LHCN-M2 (cell line): Measurements from ENCODE around the gene GJC2. TPM values are rescaled to one million over a fixed set of nuclear protein-coding genes. Genes with fewer than 3 reads are reported as not detected.

Source experiments
- DNase-seq: peaks from one replicate; pipeline ENCODE4 v3.0.0-alpha.2; 2012; ENCODE audit warnings: low read depth
- total RNA-seq: library from RNA; depleted of rRNA; stranded (reverse); fragments of >200 nt; gene quantifications from 2 replicates; pipeline ENCODE4 v1.2.3, GENCODE V29; 2014

The GJC2 gene
- total RNA-seq, 1 experiment from 2014 or later: 0.63 TPM

DNA sequence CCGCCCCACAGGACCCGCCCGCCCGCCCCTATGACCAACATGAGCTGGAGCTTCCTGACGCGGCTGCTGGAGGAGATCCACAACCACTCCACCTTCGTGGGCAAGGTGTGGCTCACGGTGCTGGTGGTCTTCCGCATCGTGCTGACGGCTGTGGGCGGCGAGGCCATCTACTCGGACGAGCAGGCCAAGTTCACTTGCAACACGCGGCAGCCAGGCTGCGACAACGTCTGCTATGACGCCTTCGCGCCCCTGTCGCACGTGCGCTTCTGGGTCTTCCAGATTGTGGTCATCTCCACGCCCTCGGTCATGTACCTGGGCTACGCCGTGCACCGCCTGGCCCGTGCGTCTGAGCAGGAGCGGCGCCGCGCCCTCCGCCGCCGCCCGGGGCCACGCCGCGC, 8.0 kb downstream of the GJC2 start:
- no peak for DNase-seq

DNA sequence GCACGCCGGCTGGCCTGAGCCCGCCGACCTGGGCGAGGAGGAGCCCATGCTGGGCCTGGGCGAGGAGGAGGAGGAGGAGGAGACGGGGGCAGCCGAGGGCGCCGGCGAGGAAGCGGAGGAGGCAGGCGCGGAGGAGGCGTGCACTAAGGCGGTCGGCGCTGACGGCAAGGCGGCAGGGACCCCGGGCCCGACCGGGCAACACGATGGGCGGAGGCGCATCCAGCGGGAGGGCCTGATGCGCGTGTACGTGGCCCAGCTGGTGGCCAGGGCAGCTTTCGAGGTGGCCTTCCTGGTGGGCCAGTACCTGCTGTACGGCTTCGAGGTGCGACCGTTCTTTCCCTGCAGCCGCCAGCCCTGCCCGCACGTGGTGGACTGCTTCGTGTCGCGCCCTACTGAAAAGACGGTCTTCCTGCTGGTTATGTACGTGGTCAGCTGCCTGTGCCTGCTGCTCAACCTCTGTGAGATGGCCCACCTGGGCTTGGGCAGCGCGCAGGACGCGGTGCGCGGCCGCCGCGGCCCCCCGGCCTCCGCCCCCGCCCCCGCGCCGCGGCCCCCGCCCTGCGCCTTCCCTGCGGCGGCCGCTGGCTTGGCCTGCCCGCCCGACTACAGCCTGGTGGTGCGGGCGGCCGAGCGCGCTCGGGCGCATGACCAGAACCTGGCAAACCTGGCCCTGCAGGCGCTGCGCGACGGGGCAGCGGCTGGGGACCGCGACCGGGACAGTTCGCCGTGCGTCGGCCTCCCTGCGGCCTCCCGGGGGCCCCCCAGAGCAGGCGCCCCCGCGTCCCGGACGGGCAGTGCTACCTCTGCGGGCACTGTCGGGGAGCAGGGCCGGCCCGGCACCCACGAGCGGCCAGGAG, 8.6 kb downstream of the GJC2 start:
- no peak for DNase-seq

DNA sequence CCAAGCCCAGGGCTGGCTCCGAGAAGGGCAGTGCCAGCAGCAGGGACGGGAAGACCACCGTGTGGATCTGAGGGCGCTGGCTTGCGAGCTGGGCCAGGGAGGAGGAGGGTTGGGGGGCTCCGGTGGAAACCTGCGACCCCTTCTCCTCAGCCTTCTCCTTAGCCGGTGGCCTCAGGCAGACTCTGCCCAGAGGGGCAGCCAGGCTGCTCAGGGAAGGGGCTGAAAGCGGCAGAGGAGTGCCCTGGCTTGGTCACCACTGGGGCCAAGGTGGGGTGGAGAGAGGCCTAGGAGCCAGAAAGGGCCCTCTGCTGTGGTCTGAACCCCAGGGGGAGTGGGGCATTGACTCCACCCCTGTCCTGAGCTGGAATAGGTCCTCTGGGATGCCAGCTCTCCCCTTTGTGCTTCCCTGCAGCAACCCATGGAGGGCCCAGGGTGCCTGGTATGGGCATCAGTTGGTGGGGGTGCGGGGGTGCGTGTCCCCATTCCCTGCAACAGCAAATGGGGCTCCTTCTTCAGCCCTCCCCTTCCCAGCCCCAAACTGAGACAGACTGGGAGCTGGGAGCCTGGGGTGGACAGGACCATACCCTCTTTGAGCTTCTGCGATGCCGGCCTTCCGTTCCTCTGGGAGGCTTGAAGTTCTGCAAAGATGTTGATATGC, 9.4 kb downstream of the GJC2 start:
- DNase-seq: no peak

GRCh38 chr1:228160201-228160761, 10.6 kb downstream of the GJC2 start:
- DNase-seq: no peak

GRCh38 chr1:228161362-228161761, 11.6 kb downstream of the GJC2 start:
- DNase-seq: no peak

DNA sequence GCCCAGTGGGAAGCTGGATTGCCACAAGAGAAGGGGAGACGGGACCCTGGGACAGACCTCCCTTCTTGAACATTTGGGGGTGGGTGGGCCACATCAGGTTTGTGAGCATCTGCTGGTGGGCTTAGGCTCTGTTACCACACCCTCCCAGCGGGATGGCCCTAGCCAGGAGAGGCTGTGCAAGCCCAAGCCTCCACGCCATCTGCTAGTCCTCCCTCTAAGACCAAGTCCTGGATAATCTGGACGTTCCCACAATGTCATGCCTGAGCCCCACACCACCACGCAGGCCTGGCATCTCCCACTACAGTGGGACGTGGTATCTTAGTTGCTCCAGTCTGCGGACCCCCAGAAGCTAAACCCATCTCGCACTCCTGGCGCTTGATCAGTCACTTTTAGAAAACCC, 12.1 kb downstream of the GJC2 start:
- DNase-seq: no peak

DNA sequence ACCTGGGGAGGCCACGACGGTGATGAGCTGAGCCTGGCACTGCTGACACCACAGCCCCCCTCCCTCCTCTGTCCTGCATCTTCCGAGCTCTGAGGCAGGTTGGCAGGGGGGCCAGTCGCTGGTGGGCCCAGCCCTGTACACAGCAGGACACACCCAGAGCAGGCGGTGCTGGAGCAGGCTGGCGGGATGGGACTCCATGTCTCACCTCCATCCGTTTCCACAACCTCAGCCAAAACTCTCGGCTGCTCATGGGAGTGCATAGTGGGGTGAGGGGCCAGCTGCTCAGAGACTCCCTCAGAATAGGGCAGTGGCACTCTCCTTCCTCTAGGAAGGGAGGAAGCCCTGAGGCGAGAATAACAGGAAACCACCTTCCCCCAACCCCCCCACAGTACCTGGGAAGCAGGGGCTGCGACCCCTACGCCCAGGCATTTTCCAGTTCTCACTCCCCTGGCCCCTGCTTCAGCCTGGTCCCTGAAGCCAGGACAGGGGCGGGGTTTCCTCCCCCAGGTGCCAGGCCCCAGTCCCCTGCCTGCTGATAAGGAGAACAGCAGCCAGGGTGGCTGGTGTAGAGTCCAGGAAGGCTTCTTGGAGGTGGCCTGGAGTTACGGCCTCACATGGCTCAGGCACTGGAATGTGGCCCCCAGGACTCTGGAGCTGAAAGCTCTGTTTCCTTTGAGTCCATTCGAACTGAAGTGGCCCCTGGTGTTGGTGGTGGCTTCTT, 12.7 kb downstream of the GJC2 start:
- no peak for DNase-seq

DNA sequence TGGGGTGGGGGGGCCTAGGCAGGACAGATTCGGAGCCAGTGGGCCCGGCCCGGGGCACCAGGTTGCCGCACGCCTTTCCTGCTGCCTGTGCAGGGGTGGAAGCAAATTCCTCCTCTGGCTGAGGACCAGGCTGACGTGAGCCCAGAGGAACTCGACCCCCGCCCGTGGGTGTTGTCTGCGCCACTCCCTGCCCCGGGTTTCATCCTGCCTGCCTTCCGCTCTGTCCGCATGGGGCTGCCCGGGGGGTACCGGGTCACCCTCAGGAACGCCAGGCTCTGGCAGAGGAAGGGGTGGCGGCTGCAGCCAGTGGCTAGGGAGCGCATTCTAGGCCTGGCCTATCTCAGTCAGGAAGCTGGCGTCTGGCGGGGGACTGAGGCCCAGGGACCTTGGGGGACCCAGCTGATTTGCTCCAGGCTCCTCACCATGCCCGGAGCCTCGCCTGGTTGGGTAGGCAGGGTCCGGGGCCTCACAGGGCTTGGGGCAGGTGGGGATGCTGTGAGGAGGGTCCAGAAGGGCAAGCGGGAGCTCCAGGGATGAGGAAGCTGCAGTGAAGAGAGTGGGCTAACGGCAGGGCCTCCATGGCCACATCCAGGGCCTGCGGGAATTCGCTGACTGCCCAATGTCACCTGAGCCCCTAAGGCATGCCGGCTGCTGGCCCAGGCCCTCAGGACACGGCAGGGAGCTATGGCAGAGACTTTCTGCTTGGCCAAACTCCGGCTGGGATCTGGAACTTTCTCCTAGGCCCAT, 13.4 kb downstream of the GJC2 start:
- DNase-seq: no peak

GRCh38 chr1:228163776-228164519, 14.2 kb downstream of the GJC2 start:
- no peak for DNase-seq

GRCh38 chr1:228164561-228165371, 15.0 kb downstream of the GJC2 start:
- DNase-seq: no peak

- peak; percentile 98 for DNase-seq
Observed at GRCh38 chr1:228165372-228166169, 15.8 kb downstream of the GJC2 start, which contains the start of gene IBA57. TSS of gene IBA57 (plus strand) at chr1:228165804. CDS start at chr1:228165817, 13 bp downstream.

DNA sequence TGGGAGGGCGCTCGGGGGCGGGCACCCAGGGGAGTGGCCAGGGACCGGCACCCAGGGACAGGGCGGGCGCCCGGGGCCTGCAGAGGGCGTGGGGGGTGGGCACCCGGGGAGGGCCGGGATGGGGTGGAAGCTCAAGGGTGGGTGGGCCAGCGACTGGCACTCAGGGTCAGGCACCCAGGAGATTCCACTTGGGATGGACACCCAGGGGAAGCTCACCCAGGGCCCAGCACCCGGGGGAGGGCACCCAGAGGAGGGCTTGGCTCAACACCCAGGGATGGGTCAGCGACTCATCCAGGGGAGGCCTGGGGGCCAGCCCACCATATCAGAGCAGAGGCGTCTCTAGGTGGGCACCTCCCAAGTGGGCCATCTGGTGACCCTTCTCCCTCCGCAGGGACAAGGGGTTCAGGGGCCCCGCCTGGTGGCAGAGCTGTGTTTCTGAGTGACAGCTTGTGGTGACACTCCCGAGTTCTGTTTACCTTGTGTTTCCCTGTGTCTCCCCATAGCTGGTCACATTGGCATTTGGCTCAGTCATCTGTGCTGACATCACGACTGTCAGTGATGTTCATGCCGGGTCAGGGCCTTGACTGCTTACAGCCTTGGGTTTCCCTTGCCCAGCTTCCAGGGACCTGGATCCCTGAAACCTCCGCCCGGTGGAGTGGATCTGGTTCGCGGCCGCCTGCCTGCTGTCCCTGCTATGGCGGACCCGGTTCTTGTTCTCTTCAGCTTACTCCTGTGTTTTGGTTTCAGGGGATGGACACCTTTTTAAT, 16.6 kb downstream of the GJC2 start:
- peak; percentile 70 for DNase-seq

DNA sequence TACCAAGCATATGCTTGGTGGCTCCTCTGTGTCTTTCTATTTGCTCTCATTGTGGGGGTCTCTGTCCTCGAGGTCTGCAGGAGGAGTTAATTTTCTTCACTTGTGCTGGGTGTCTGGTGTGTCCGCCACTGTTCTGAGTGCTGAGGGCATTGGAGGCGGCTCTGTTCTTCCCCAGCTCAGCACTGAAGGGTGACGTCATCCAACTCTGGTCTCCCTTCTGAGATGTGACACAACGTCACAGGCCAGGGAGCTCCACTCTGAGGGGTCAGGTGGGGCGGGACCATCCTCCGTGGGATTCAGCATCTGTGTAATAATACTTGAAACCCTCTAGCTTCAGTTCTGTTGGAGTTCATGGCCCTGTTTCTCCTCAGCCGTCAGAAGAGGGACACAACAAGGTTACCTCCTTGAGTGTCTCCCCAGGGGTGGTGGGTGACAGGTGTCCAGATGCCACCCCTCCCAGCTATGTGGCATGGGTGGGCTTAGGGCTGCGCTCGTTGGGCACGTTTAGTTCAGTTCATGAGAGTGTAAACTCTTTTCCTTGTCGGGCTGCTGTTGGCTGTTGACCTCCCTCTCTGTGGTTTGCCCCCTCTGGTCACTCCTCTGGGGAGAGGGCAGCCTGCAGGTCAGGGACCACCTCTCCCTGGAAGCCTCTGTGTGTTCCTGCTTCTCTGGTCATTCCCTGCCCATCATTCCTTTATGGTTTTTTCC, 19.0 kb downstream of the GJC2 start:
- no peak for DNase-seq

GRCh38 chr1:228169345-228169744, 19.6 kb downstream of the GJC2 start:
- no peak for DNase-seq

DNA sequence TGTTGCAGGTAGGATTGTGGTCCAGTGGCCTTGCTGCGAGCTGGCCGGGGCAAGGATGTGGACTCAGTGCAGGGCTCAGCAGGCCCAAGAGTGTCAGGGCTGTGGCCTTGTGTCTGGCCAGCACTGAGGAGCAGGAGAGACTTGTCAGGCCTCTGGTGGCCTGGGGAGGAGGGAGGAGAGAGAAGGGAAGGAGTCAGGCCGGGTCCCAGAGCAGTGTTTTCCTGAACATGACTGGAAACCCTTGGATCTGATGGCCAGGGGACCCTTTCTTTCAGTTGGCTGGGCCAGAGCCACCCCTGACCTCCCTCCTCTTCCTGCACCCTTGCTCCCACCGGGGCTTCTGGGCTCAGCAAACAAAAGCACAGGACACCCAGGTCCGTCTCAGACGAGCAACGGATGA, 20.9 kb downstream of the GJC2 start:
- DNase-seq: no peak

GRCh38 chr1:228171221-228171891, 21.6 kb downstream of the GJC2 start:
- no peak for DNase-seq
